NCI-H345 (cell line): ENCODE results near the gene PCDHGA12.
"Not testable (repeated sequence)": the region's sequence is repeated elsewhere in the genome, so short reads cannot be mapped to it uniquely, and the experiment has no call there.

Experiments used
- DNase-seq: peaks from one replicate; lab custom pipeline; 2025; lab: John Stamatoyannopoulos, UW

Gene PCDHGA12

GRCh38 chr5:141407790-141408505, 22.4 kb upstream of the PCDHGA12 start, which contains the start of gene PCDHGB6:
PCDHGB6 (plus strand) TSS chr5:141408021; CDS start chr5:141408203, 182 bp downstream.
- not testable (repeated sequence) for DNase-seq

- no peak for DNase-seq
Measured at GRCh38 chr5:141409598-141410306, 20.6 kb upstream of the PCDHGA12 start.

GRCh38 chr5:141411575-141411974, 18.7 kb upstream of the PCDHGA12 start:
- no peak for DNase-seq

- peak; percentile 1 for DNase-seq
Measured at GRCh38 chr5:141412854-141413539, 17.3 kb upstream of the PCDHGA12 start, which contains the start of gene PCDHGA10. PCDHGA10 (plus strand) TSS chr5:141412987; CDS start chr5:141413176, 189 bp downstream.

- no peak for DNase-seq
Measured at GRCh38 chr5:141413540-141414069, 16.7 kb upstream of the PCDHGA12 start.

- not testable (repeated sequence) for DNase-seq
Measured at GRCh38 chr5:141414548-141415274, 15.6 kb upstream of the PCDHGA12 start.

- DNase-seq = not testable (repeated sequence)
Measured at GRCh38 chr5:141415275-141415618, 15.1 kb upstream of the PCDHGA12 start.

- not testable (repeated sequence) for DNase-seq
Measured at GRCh38 chr5:141417494-141418172, 12.7 kb upstream of the PCDHGA12 start, which contains the start of gene PCDHGB7. PCDHGB7 (plus strand) TSS chr5:141417677; CDS start chr5:141417860, 183 bp downstream.

GRCh38 chr5:141419074-141419880, 11.0 kb upstream of the PCDHGA12 start:
- no peak for DNase-seq

GRCh38 chr5:141420855-141421488, 9.3 kb upstream of the PCDHGA12 start, which contains the start of gene PCDHGA11:
PCDHGA11 (plus strand) TSS chr5:141421051; CDS start chr5:141421228, 177 bp downstream.
- DNase-seq = no peak

- DNase-seq = no peak
Measured at GRCh38 chr5:141421489-141421855, 8.8 kb upstream of the PCDHGA12 start.

- DNase-seq = no peak
Measured at GRCh38 chr5:141422742-141423291, 7.5 kb upstream of the PCDHGA12 start.

- DNase-seq = no peak
Measured at GRCh38 chr5:141427783-141428426, 2.4 kb upstream of the PCDHGA12 start.

- DNase-seq = no peak
Measured at GRCh38 chr5:141431286-141431685, 979 bp downstream of the PCDHGA12 start.

GRCh38 chr5:141432308-141432707, 2.0 kb downstream of the PCDHGA12 start:
- DNase-seq = not testable (repeated sequence)

GRCh38 chr5:141432726-141433125, 2.4 kb downstream of the PCDHGA12 start:
- DNase-seq = not testable (repeated sequence)

- no peak for DNase-seq
Measured at GRCh38 chr5:141434006-141434405, 3.7 kb downstream of the PCDHGA12 start.

- DNase-seq = no peak
Measured at GRCh38 chr5:141437221-141437620, 6.9 kb downstream of the PCDHGA12 start.
